ENCODE results near the gene ZNF22.

The ZNF22 gene

GRCh38 chr10:45050551-45051235, 50.0 kb downstream of the ZNF22 start:
- no peak overlapping the region for H3K4me3 ChIP-seq (ENCODE audit: low read depth, low read length)
- H3K27me3 ChIP-seq (ENCODE audit: control insufficient read depth, insufficient read depth, low read length): no peaks in the 10 kb centered on the region
- H3K27ac ChIP-seq (ENCODE audit: low read depth, low read length): no peak overlapping the region
- no peak overlapping the region for H3K9ac ChIP-seq (ENCODE audit: low read length)
- H3K9me3 ChIP-seq (ENCODE audit: control insufficient read depth, insufficient read depth, low read depth, low read length): no peaks in the 10 kb centered on the region
- peaks cover 3% of the 10 kb centered on the region; the same call in 1 of the 2 replicates for H3K4me1 ChIP-seq (ENCODE audit: control insufficient read depth, insufficient read depth, low read length)
- no peaks in the 10 kb centered on the region for H3K36me3 ChIP-seq (ENCODE audit: control insufficient read depth, insufficient read depth, low read length)

GRCh38 chr10:45052700-45053099, 52.0 kb downstream of the ZNF22 start:
- H3K9me3 ChIP-seq (ENCODE audit: control insufficient read depth, insufficient read depth, low read depth, low read length): no peaks in the 10 kb centered on the region
- no peaks in the 10 kb centered on the region for H3K4me1 ChIP-seq (ENCODE audit: control insufficient read depth, insufficient read depth, low read length)
- no peaks in the 10 kb centered on the region for H3K36me3 ChIP-seq (ENCODE audit: control insufficient read depth, insufficient read depth, low read length)
- no peak overlapping the region for H3K9ac ChIP-seq (ENCODE audit: low read length)
- no peaks in the 10 kb centered on the region for H3K27me3 ChIP-seq (ENCODE audit: control insufficient read depth, insufficient read depth, low read length)
- H3K4me3 ChIP-seq (ENCODE audit: low read depth, low read length): no peak overlapping the region
- no peak overlapping the region for H3K27ac ChIP-seq (ENCODE audit: low read depth, low read length)

GRCh38 chr10:45053569-45054100, 52.9 kb downstream of the ZNF22 start:
- Histone ChIP-seq H3K9me3 (ENCODE audit: control insufficient read depth, insufficient read depth, low read depth, low read length) (no peaks in the 10 kb centered on the region), H3K27me3 (ENCODE audit: control insufficient read depth, insufficient read depth, low read length) (no peaks in the 10 kb centered on the region), H3K36me3 (ENCODE audit: control insufficient read depth, insufficient read depth, low read length) (no peaks in the 10 kb centered on the region), H3K9ac (ENCODE audit: low read length) (no peak overlapping the region), H3K4me1 (ENCODE audit: control insufficient read depth, insufficient read depth, low read length) (0 out of 2 replicates have a peak, but pooled peaks cover under 1% of the 10 kb centered on the region), H3K4me3 (ENCODE audit: low read depth, low read length) (no peak overlapping the region), H3K27ac (ENCODE audit: low read depth, low read length) (no peak overlapping the region)
